HepG2 (cell line): Measurements from ENCODE around the gene FANCF. TPM values are rescaled to one million over a fixed set of nuclear protein-coding genes. Genes with fewer than 3 reads are reported as not detected.

Source experiments
- ATF7-NPFF ChIP-seq: sonication (generic); formaldehyde crosslinking; IDR thresholded peaks from 2 replicates; pipeline ENCODE4 v1.8.1; 2023; ENCODE audit warnings: mild to moderate bottlenecking, low read depth, missing genetic modification reagents, moderate library complexity
- CCAR2 ChIP-seq: fragments of 200-400 bp; formaldehyde crosslinking; optimal IDR thresholded peaks from 2 replicates; pipeline ENCODE3; 2018; ENCODE audit warnings: low read depth, mild to moderate bottlenecking, low read length, moderate library complexity
- ELF1 ChIP-seq: sonication (generic); formaldehyde crosslinking; IDR thresholded peaks from 2 replicates; pipeline ENCODE4 v1.4.0; 2020; ENCODE audit warnings: missing genetic modification reagents
- NFYC ChIP-seq: IDR thresholded peaks from 2 replicates; pipeline ENCODE4 v1.6.1; 2016; ENCODE audit warnings: missing genetic modification reagents, missing compliant biosample characterization
- PRMT3 ChIP-seq: sonication (generic); formaldehyde crosslinking; IDR thresholded peaks from 2 replicates; pipeline ENCODE4 v1.8.1; 2022; ENCODE audit warnings: low read depth, mild to moderate bottlenecking, moderate library complexity, missing genetic modification reagents, borderline replicate concordance
- SAFB2 ChIP-seq: sonication (generic); formaldehyde crosslinking; IDR thresholded peaks from 2 replicates; pipeline ENCODE4 v1.5.1; 2020; ENCODE audit warnings: missing genetic modification reagents, low read depth, mild to moderate bottlenecking, borderline replicate concordance
- THAP11 ChIP-seq: IDR thresholded peaks from 2 replicates; pipeline ENCODE4 v1.6.1; 2016; ENCODE audit warnings: missing biosample characterization, missing genetic modification reagents
- TOPORS ChIP-seq: sonication (generic); formaldehyde crosslinking; IDR thresholded peaks from 2 replicates; pipeline ENCODE4 v1.8.0; 2023; ENCODE audit warnings: mild to moderate bottlenecking, missing genetic modification reagents
- ZFP36L1 ChIP-seq: sonication (generic); formaldehyde crosslinking; IDR thresholded peaks from 2 replicates; pipeline ENCODE4 v1.8.0; 2022; ENCODE audit warnings: mild to moderate bottlenecking, missing genetic modification reagents, moderate library complexity
- ZNF121 ChIP-seq: sonication (generic); formaldehyde crosslinking; IDR thresholded peaks from 2 replicates; pipeline ENCODE4 v1.5.0; 2020; ENCODE audit warnings: mild to moderate bottlenecking, missing genetic modification reagents
- ZNF317 ChIP-seq: sonication (generic); formaldehyde crosslinking; IDR thresholded peaks from 2 replicates; pipeline ENCODE4 v1.5.0; 2020; ENCODE audit warnings: mild to moderate bottlenecking, missing genetic modification reagents
- ZNF549 ChIP-seq: sonication (generic); formaldehyde crosslinking; IDR thresholded peaks from 2 replicates; pipeline ENCODE4 v1.5.0; 2020; ENCODE audit warnings: missing genetic modification reagents
- ZNF562 ChIP-seq: sonication (generic); formaldehyde crosslinking; IDR thresholded peaks from 2 replicates; pipeline ENCODE4 v1.8.0; 2022; ENCODE audit warnings: missing genetic modification reagents, borderline replicate concordance
- ZNF605 ChIP-seq: sonication (generic); formaldehyde crosslinking; IDR thresholded peaks from 2 replicates; pipeline ENCODE4 v1.8.0; 2022; ENCODE audit warnings: mild to moderate bottlenecking, missing genetic modification reagents
- ZNF713 ChIP-seq: sonication (generic); formaldehyde crosslinking; IDR thresholded peaks from 2 replicates; pipeline ENCODE4 v1.4.0; 2020; ENCODE audit warnings: mild to moderate bottlenecking, missing genetic modification reagents
- ZNF83 ChIP-seq: sonication (generic); formaldehyde crosslinking; IDR thresholded peaks from 2 replicates; pipeline ENCODE4 v1.4.0; 2020; ENCODE audit warnings: missing genetic modification reagents, mild to moderate bottlenecking, borderline replicate concordance
- polyA plus RNA-seq, 8 experiments: library from polyadenylated mRNA; depleted of rRNA in 3 of 8; stranded (reverse) in 7 of 8; unstranded in 1 of 8; fragments of >200 nt; fragmentation: Illumina TruSeq in 4 of 8; extraction: Trizol in 4 of 8; gene quantifications; 2 replicates each; pipeline versions ENCODE4 v1.2.1 to v1.2.3, GENCODE V29; 2011 to 2016; ENCODE audit warnings: low read depth in 4 of 8, missing spikeins in 1 of 8, mixed read lengths in 1 of 8; ENCODE audit not compliant: insufficient read depth in 1 of 8
- total RNA-seq, 5 experiments: library from RNA; depleted of rRNA; stranded (reverse); fragments of >200 nt; fragmentation: Illumina TruSeq; extraction: Trizol; gene quantifications; 2 replicates each; pipeline ENCODE4 v1.2.3, GENCODE V29; 2016; ENCODE audit warnings: low read depth in 1 of 5
- TF ChIP-seq, protein P1 (sequence below), 2 experiments: sonication (generic) in 1 of 2; formaldehyde crosslinking in 1 of 2; IDR thresholded peaks; 2 replicates each; pipeline versions ENCODE4 v1.4.0 to v1.6.1; 2018 to 2020; ENCODE audit warnings: missing genetic modification reagents in 2 of 2, borderline replicate concordance in 1 of 2, low read depth in 1 of 2, mild to moderate bottlenecking in 1 of 2, missing biosample characterization in 1 of 2
- TF ChIP-seq, protein P2 (sequence below): sonication (generic); formaldehyde crosslinking; IDR thresholded peaks from 2 replicates; pipeline ENCODE4 v1.8.0; 2022; ENCODE audit warnings: mild to moderate bottlenecking, missing genetic modification reagents
- TF ChIP-seq, protein P3 (sequence below): sonication (generic); formaldehyde crosslinking; IDR thresholded peaks from 2 replicates; pipeline ENCODE4 v1.5.0; 2020; ENCODE audit warnings: mild to moderate bottlenecking, low read depth, missing genetic modification reagents, borderline replicate concordance
- TF ChIP-seq, protein P4 (sequence below): sonication (generic); formaldehyde crosslinking; IDR thresholded peaks from 2 replicates; pipeline ENCODE4 v1.8.0; 2023; ENCODE audit warnings: mild to moderate bottlenecking, missing genetic modification reagents
- TF ChIP-seq, protein P5 (sequence below): sonication (generic); formaldehyde crosslinking; IDR thresholded peaks from 2 replicates; pipeline ENCODE4 v1.4.0; 2020; ENCODE audit warnings: mild to moderate bottlenecking, missing genetic modification reagents

The FANCF gene
- total and polyA plus RNA-seq, 2 of the 13 experiments (the other 11 are each of a cell fraction or from before 2014, with no cell fraction given) = 2.5 to 9.7 TPM

DNA sequence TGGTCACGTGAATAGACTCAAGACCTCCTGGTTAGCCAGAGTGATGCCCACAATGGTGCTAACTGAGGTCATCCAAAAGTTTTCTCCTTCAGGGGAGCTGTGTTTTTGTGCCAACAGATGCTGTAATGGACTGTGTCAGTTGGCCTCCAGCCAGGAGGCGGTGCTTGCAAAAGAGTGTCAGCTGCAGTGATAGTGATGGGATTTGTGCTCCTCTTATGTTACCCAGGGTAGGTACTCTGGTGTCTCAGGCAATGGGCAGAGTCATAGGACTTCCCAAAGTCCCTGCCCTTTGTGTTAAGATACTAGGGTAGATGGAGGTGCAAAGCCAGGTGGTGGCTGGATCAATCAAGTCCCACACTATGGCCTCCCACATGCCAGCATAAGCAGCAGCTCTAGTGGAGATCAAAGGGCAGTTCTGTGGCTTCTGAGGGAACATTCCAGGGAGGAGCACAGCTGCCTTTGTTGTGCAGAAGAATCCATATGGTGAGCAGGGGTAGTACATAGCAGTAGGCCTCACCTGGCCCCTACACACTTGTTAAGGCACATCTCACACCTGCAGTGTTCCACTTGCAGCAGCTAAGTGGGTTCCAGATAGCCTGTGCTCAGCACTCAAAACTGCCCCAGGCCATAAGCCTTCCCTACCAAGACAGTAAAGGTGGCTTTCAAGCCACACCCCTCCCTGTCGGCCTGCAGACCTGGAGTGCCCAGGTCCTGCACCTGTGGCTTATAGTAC, 9.4 kb upstream of the FANCF start (continued):
- TF ChIP-seq, protein P1, sequence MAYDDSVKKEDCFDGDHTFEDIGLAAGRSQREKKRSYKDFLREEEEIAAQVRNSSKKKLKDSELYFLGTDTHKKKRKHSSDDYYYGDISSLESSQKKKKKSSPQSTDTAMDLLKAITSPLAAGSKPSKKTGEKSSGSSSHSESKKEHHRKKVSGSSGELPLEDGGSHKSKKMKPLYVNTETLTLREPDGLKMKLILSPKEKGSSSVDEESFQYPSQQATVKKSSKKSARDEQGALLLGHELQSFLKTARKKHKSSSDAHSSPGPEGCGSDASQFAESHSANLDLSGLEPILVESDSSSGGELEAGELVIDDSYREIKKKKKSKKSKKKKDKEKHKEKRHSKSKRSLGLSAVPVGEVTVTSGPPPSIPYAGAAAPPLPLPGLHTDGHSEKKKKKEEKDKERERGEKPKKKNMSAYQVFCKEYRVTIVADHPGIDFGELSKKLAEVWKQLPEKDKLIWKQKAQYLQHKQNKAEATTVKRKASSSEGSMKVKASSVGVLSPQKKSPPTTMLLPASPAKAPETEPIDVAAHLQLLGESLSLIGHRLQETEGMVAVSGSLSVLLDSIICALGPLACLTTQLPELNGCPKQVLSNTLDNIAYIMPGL (CRISPR knock-in tag; IDR thresholded peaks at IDR 0.05; ENCODE audit: borderline replicate concordance in 1 of 2, low read depth in 1 of 2) = peak; percentile 37 to 55; a peak in 2 of 4 replicates
- TF ChIP-seq SAFB2 (CRISPR knock-in tag) (no peak), ATF7-NPFF (CRISPR knock-in tag) (peak; percentile 67; the same call in 1 of the 2 replicates), ZFP36L1 (CRISPR knock-in tag) (no peak), ZNF713 (CRISPR knock-in tag) (no peak), PRMT3 (CRISPR knock-in tag) (no peak), THAP11 (CRISPR knock-in tag) (peak; percentile 49; the same call in 1 of the 2 replicates), ZNF605 (CRISPR knock-in tag) (no peak), ZNF562 (CRISPR knock-in tag) (no peak), TOPORS (CRISPR knock-in tag) (0 out of 2 replicates have a peak, but pooled peaks have one; percentile 22), ELF1 (CRISPR knock-in tag) (no peak), CCAR2 (no peak), ZNF549 (no peak), NFYC (CRISPR knock-in tag) (no peak), ZNF317 (CRISPR knock-in tag) (0 out of 2 replicates have a peak, but pooled peaks have one; percentile 38), ZNF121 (peak; percentile 25; the same call in 1 of the 2 replicates), ZNF83 (no peak)
- TF ChIP-seq, protein P2, sequence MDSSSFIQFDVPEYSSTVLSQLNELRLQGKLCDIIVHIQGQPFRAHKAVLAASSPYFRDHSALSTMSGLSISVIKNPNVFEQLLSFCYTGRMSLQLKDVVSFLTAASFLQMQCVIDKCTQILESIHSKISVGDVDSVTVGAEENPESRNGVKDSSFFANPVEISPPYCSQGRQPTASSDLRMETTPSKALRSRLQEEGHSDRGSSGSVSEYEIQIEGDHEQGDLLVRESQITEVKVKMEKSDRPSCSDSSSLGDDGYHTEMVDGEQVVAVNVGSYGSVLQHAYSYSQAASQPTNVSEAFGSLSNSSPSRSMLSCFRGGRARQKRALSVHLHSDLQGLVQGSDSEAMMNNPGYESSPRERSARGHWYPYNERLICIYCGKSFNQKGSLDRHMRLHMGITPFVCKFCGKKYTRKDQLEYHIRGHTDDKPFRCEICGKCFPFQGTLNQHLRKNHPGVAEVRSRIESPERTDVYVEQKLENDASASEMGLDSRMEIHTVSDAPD (CRISPR knock-in tag) = peak; percentile 60; the same call in 1 of the 2 replicates
- TF ChIP-seq, protein P3, sequence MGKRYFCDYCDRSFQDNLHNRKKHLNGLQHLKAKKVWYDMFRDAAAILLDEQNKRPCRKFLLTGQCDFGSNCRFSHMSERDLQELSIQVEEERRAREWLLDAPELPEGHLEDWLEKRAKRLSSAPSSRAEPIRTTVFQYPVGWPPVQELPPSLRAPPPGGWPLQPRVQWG (CRISPR knock-in tag) = no peak
- TF ChIP-seq, protein P4, sequence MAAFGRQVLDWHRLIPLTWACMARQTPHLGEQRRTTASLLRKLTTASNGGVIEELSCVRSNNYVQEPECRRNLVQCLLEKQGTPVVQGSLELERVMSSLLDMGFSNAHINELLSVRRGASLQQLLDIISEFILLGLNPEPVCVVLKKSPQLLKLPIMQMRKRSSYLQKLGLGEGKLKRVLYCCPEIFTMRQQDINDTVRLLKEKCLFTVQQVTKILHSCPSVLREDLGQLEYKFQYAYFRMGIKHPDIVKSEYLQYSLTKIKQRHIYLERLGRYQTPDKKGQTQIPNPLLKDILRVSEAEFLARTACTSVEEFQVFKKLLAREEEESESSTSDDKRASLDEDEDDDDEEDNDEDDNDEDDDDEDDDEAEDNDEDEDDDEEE (CRISPR knock-in tag) = peak; percentile 68; the same call in 1 of the 2 replicates
- TF ChIP-seq, protein P5, sequence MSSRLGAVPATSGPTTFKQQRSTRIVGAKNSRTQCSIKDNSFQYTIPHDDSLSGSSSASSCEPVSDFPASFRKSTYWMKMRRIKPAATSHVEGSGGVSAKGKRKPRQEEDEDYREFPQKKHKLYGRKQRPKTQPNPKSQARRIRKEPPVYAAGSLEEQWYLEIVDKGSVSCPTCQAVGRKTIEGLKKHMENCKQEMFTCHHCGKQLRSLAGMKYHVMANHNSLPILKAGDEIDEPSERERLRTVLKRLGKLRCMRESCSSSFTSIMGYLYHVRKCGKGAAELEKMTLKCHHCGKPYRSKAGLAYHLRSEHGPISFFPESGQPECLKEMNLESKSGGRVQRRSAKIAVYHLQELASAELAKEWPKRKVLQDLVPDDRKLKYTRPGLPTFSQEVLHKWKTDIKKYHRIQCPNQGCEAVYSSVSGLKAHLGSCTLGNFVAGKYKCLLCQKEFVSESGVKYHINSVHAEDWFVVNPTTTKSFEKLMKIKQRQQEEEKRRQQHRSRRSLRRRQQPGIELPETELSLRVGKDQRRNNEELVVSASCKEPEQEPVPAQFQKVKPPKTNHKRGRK = no peak
